Measurements from ENCODE around the gene FSTL4. TPM values are rescaled to one million over a fixed set of nuclear protein-coding genes. Genes with fewer than 3 reads are reported as not detected.

FSTL4 gene
- total and polyA plus RNA-seq, 8 donors = 0.11 to 2.9 (median 0.22) TPM

- DNase-seq (no peak), ATAC-seq (no peak)
- intact Hi-C loops (cut with DNase I) = no loop called here
- Histone ChIP-seq H3K4me3 (no peak overlapping the region), H3K27ac (no peak overlapping the region), H3K9me3 (no peaks in the 10 kb centered on the region), H3K36me3 (no peaks in the 10 kb centered on the region), H3K4me1 (no peaks in the 10 kb centered on the region), H3K27me3 (no peaks in the 10 kb centered on the region)
- no peak for TF ChIP-seq CTCF (IDR thresholded peaks at IDR 0.05)
Measured at GRCh38 chr5:133457439-133458355, 154.6 kb downstream of the FSTL4 start.

- no peak for TF ChIP-seq CTCF (IDR thresholded peaks at IDR 0.05)
- no peak overlapping the region for H3K4me3 ChIP-seq
- no peak overlapping the region for H3K27ac ChIP-seq
- no peaks in the 10 kb centered on the region for H3K4me1 ChIP-seq
- no peaks in the 10 kb centered on the region for H3K27me3 ChIP-seq
- H3K9me3 ChIP-seq = no peaks in the 10 kb centered on the region
- peak in 2 of 4 donors; percentile 9 to 39 for DNase-seq
- peak; percentile 51 for ATAC-seq
- no peaks in the 10 kb centered on the region for H3K36me3 ChIP-seq
- intact Hi-C loops (cut with DNase I) = no loop called here
Measured at GRCh38 chr5:133456933-133457402, 155.4 kb downstream of the FSTL4 start.

- ATAC-seq (peak; percentile 18), DNase-seq (no peak)
- no peak for TF ChIP-seq CTCF (IDR thresholded peaks at IDR 0.05)
- Histone ChIP-seq H3K9me3 (no peaks in the 10 kb centered on the region), H3K36me3 (no peaks in the 10 kb centered on the region), H3K27me3 (no peaks in the 10 kb centered on the region), H3K4me1 (no peaks in the 10 kb centered on the region), H3K4me3 (no peak overlapping the region), H3K27ac (no peak overlapping the region)
- intact Hi-C loops (cut with DNase I) = no loop called here
Measured at GRCh38 chr5:133455676-133456075, 156.7 kb downstream of the FSTL4 start.

GRCh38 chr5:133454442-133454841 is 157.9 kb downstream of the FSTL4 start:
- no peaks in the 10 kb centered on the region for H3K4me1 ChIP-seq
- no peaks in the 10 kb centered on the region for H3K27me3 ChIP-seq
- DNase-seq = no peak
- no peak for TF ChIP-seq CTCF (IDR thresholded peaks at IDR 0.05)
- intact Hi-C loops (cut with DNase I) = no loop called here
- H3K9me3 ChIP-seq = no peaks in the 10 kb centered on the region
- no peaks in the 10 kb centered on the region for H3K36me3 ChIP-seq
- H3K27ac ChIP-seq = no peak overlapping the region
- no peak for ATAC-seq
- no peak overlapping the region for H3K4me3 ChIP-seq

GRCh38 chr5:133453831-133454230 is 158.5 kb downstream of the FSTL4 start:
- no peak for TF ChIP-seq CTCF (IDR thresholded peaks at IDR 0.05)
- DNase-seq = peak in 2 of 4 donors; percentile 45 to 53
- no peak for ATAC-seq
- intact Hi-C loops (cut with DNase I) = no loop called here
- Histone ChIP-seq H3K9me3 (no peaks in the 10 kb centered on the region), H3K4me3 (no peak overlapping the region), H3K36me3 (no peaks in the 10 kb centered on the region), H3K4me1 (no peaks in the 10 kb centered on the region), H3K27me3 (no peaks in the 10 kb centered on the region), H3K27ac (no peak overlapping the region)
